ENCODE data around the gene ZRSR2. TPM values are rescaled to one million over a fixed set of nuclear protein-coding genes. Genes with fewer than 3 reads are reported as not detected.
"Not testable (repeated sequence)": the region's sequence is repeated elsewhere in the genome, so short reads cannot be mapped to it uniquely, and the experiment has no call there.

The ZRSR2 gene
- total RNA-seq, 1 experiment from 2014 or later: 5.9 TPM

DNA sequence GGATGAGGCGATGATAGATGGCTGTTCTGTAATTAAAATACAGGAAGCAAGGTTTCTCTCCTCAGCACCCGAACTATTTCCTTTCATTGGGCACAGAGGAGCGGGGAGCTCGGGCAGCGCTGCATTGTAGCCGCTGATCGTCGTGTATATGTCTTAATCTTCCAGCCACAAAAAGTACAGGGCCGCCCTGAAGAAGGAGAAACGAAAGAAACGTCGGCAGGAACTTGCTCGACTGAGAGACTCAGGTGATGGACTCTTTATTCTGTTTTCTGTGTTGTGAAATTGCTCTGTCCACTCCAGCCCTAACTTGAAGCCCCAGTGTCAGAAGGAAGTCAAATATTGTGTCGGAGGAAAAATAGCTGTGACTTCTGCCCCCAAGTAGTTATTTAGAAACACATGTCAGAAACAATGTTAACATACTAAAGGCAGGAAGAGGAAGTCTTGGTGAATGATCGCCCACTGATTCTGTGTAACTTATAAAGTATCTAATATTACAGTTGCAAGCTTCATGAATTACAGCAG lies 546 bp downstream of the ZRSR2 start:
- DNase-seq (ENCODE audit: extremely low read depth, low read depth): no peak

DNA sequence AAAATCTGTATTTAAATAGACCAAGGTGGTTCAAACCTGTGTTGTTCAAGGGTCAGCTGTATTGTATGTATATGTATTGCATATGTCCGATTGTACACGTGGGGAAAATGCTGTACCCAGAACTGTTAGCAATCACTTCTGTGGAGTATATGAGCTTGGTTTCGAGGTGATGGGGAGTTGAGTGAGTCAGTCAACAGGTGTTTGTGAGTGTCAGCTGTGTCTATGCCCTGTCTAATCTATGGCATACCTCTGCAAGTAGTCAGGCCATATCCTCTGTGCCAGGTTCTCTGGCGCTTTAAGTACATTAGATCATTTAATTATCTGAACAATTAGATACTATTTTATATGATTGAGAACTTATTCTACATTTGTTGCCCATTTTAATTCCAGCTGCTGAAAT lies 7.4 kb downstream of the ZRSR2 start:
- DNase-seq (ENCODE audit: extremely low read depth, low read depth): no peak

DNA sequence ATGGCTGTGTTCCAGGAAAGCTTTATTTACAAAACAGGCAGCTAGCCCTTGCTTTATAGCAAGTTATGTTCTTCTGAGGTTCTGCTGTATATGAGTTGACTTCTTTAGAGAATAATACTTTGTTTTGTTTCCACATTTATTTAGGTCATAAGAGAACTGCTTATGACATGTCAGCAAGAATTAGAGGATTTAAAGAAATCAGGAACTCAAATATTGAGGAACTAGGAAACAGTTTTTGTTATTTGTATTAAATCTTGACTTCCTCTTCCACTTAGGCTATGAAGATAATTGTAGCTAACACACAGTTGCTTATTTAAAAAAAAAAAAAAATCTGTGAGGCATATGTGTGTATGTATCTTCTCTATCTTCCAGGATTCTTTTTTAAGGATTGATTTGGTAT lies 14.3 kb downstream of the ZRSR2 start:
- DNase-seq (ENCODE audit: extremely low read depth, low read depth): no peak

DNA sequence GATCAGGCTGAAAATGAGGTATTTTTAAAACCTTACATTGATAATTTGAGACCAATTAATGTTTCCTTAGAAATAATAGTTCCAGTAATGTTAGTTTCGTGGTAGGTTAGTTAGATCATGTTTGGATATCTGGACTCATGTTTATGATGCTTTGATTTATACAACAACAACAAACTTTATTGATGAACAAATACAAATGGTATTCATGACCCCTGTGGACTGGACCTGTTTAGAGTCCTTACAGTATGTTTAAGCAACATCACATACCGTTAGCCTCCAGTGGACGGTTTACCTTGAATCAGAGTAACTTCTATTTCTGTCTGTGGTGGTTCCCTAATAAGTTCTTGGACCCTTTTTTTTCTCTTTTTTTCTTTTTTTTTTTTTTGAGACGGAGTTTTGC lies 18.0 kb downstream of the ZRSR2 start:
- DNase-seq (ENCODE audit: extremely low read depth, low read depth): no peak

DNA sequence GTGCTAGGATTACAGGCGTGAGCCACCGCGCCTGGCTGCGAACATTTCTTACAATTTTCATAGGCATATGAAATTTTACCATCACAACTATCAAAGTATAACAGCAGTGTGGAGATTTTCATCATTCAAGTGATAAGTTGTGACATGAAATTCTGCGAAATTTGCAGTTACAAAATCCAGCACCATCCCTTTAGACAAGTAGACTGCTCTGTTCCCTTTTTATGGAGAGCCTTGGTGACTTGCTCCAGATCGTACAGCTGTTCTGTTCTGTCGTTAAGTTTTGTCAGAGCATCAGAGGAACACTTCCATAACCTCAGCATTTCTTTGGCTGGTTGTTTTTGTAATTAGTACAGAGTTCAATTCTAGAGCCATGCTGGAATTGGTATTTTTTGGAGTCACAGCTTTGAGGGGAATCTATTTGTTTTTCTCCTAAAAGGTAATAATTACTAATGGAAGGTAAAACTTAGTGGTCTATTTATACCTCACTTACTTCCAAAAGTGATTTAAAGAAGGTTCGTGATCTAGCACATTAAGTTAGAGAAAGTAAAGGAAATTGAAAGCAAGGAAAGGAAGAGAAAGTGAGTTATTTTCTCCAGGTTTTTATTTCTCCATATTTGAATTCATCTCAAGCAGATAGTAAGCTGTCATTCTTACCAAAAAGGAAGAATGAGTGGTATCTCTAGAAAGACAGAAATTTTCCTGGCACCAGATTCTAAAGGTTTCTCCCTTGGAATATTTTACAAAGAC lies 22.1 kb downstream of the ZRSR2 start:
- no peak for DNase-seq (ENCODE audit: extremely low read depth, low read depth)

DNA sequence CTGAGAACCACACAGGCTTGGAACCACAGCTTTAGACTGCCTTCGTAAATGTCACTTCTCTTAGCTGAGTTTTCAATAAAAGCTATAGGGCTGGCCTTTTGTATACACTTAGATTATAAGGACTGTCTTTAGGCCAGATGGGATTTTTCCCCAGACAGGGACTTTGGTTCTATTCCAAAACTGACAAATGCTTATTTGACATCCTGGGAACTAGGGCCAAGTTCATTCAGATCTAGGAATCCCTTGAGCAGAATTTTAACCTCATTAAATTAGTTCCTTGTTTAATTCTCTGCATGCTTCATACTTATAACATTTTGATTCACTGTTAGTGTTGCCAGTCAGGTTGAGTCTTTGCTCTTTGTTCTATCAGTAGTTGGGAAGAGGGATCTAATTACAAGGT lies 23.1 kb downstream of the ZRSR2 start:
- no peak for DNase-seq (ENCODE audit: extremely low read depth, low read depth)

DNA sequence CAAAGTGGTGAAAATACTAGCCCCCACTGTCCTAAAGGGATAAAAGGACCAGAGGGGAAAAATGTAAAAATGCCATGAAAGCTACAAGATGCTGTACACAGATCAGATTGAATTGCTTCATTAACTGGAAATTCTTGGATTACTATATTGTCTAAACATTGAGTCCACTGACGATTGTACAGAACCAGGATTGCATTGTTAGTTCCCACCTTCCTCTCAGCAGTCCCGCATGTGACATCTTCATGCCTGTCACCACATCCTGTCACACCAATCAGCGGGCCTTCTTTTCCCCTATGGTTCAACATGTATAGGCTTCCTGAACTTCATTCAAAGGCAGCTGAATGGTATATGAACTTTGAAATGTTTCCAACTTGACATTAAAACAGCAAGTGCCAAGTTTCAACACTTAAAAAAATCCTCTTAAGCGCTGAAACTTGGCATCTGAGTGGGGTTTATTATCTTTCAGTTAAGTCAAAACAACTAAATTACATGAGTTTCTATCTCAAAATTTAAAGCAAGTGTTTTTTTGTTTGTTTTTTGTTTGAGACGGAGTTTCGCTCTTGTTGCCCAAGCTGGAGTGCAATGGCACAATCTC lies 24.6 kb downstream of the ZRSR2 start:
- DNase-seq (ENCODE audit: extremely low read depth, low read depth): no peak

DNA sequence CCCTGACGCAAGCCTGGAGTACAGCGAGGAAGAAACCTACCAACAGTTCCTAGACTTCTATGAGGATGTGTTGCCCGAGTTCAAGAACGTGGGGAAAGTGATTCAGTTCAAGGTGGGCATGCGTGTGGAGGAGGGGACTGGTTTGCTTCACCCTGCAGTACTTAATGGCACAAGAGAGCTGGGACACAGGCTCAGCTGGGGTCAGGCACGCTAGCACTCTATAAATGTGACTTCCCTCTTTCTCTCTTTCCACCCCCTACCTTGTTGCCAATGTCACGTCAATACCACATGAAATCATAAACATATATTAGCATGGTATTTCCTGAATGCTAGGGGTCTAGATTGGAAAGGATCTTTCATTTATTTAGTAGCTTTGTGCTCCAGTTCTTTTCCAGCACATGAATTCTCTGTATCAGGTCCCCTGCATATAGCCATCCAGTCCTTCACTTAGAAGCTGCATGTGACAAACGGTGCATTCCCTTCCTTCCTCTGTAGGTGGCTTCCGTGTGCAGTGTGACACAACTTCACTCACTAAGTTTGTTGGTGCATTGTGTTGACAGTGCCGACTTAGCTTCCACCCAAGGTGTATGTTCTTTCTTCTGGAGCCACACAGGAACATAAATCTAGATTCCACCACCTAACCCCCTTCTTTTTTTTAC lies 25.6 kb downstream of the ZRSR2 start:
- peak; percentile 15 for DNase-seq (ENCODE audit: extremely low read depth, low read depth)

DNA sequence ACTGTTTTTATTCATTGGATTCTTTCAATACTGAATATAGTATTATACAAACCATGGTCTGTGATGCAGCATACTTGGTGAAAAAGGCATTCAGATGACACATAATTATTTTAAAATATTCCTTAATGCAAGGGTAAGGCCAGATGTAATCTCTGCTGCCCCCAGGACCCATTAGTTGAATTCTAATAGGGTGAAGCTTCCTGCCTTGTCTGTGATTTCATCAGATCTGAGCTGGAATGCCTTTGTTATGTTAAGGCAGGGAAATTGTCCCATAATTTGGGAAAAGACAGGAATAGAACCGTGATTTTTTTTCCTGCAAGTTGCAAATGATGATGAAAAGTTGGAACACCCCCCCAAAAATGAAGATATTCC lies 26.1 kb downstream of the ZRSR2 start:
- no peak for DNase-seq (ENCODE audit: extremely low read depth, low read depth)

DNA sequence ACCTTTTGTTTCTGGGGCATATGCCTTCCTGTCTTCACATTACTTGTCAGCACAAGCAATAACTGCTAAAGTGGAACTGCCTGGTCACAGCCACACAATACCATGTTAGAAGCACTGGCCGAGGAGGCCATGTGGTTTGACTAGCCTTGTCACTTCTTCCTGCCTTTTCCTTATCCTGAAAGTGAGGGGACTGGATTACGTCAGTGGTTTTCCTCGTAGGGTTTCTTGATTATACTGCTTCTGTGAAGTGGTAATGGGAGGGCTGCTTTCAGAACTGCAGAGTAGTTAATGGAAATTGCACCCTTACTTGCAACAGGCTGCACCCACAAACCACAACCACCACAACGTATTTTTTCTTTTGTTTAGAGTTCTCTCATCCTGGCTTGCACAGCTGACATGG lies 26.6 kb downstream of the ZRSR2 start:
- DNase-seq (ENCODE audit: extremely low read depth, low read depth): no peak

DNA sequence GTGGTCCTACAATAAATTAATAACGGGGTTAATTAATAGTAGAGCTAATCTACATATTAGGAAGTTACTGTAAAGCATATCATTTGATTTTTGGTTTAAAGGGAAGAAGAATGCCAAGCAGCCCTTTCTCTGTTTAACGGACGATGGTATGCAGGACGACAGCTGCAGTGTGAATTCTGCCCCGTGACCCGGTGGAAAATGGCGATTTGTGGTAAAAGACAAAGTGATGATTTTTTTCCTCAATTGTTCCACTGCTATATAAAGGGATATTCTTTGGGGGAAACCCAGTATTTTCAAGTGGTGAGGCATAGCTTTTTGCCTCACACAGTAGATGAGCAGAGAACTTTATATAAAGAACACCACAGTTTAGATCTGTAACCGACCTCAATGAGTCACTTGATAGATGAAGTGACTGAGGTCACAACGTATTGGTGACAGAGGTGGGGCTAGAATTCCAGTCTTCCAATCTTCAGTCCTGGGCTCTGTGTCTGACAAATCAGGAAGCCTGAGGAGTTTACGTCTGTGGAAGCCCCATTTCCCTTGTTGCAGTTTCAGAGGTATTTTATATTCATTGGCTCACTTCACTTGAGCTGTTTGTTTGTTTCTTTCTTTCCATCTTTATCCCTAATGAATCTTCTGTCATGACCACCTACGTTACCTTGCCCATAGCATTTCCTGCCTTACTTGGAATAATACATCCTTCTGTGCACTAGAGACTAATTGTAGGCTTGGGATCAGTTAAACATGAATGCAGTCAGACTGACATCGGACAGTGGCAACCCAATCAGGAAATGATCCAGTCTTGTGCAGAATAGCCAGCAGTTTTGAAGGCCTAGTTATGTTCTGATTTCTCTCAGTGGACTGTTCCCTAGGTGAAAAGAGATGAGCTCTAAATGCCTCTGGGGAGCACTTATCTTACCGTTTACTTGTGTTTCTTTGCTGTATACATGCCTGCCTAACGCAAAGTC lies 30.1 kb downstream of the ZRSR2 start:
- no peak for DNase-seq (ENCODE audit: extremely low read depth, low read depth)

DNA sequence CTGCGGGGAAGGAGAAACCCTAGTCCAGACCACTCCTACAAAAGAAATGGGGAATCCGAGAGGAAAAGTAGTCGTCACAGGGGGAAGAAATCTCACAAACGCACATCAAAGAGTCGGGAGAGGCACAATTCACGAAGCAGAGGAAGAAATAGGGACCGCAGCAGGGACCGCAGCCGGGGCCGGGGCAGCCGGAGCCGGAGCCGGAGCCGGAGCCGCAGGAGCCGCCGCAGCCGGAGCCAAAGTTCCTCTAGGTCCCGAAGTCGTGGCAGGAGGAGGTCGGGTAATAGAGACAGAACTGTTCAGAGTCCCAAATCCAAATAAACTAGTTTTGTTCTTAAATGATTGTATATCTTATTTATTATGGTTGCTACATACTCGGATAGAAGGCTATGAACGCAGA lies 32.6 kb downstream of the ZRSR2 start:
- DNase-seq (ENCODE audit: extremely low read depth, low read depth): no peak

DNA sequence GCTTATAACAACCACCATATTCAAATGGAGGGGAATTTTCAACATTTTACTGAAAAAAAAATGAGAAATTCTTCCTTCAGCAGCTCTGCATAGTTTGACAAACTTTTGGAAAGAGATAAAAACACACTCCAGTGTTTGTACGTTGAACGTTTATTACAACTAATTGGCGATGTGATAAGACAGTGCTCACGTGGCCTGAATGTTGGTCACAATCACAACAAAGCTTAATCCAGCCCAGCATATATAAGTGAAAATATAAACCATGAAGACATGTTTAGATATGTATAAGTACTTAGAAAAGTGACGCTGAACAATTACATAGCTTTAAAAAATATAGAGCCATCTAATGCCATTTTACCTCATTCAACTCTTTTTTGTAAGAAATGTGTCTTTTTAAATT lies 35.7 kb downstream of the ZRSR2 start:
- DNase-seq (ENCODE audit: extremely low read depth, low read depth): no peak

DNA sequence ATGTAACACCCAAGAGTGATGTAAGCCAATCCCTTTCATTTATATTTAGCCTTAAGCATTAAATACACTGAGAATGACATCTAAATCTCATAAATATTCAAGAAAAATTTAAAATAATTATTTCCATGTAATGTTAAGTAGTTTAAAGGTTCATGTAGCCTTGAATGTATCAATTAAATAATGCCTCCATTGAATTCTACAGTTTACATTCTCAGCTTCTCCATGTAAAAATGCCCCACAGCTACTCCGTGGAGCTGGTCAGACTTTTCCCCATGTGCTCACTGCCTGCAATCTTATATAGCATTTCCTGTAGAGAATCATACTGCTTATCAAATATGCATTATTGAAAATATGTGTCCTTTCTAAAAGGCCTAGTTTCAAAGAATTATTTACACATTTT lies 38.9 kb downstream of the ZRSR2 start:
- no peak for DNase-seq (ENCODE audit: extremely low read depth, low read depth)

DNA sequence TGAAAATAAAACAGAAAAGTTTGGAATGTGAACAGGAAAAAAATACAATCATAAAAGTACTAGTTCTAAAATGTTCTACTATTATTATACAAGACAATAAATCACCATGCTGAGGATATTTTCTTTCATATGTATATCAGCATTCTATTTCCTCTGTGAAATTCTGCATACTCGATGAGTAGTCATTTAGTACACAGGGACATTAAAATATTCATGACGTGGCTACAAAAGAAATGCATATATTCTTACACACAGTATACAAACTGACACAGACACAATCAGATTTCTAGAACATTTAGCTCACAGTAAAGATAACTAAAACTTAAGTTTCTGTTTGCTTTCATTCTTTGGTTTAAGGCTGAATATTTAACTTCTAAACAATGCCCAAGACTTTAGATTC lies 41.1 kb downstream of the ZRSR2 start:
- DNase-seq (ENCODE audit: extremely low read depth, low read depth): not testable (repeated sequence)

DNA sequence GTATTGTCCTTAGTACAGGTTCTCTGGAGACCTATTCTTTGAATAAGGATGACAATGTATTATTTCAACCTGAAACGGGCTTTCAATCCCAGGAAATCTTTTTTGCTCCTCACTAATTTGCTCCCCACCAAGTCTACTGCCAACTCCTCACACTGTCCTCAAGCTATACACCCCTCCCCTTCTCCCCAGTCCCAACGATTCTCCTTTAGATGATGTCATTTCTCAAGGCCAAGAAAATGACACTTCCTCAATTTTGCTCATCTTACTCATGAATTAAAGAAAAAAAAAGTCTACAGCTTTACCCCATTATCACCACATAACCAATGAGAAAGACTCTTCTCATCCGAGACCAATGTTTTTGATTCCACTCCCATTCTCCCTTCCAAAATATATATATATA lies 43.8 kb downstream of the ZRSR2 start:
- no peak for DNase-seq (ENCODE audit: extremely low read depth, low read depth)

DNA sequence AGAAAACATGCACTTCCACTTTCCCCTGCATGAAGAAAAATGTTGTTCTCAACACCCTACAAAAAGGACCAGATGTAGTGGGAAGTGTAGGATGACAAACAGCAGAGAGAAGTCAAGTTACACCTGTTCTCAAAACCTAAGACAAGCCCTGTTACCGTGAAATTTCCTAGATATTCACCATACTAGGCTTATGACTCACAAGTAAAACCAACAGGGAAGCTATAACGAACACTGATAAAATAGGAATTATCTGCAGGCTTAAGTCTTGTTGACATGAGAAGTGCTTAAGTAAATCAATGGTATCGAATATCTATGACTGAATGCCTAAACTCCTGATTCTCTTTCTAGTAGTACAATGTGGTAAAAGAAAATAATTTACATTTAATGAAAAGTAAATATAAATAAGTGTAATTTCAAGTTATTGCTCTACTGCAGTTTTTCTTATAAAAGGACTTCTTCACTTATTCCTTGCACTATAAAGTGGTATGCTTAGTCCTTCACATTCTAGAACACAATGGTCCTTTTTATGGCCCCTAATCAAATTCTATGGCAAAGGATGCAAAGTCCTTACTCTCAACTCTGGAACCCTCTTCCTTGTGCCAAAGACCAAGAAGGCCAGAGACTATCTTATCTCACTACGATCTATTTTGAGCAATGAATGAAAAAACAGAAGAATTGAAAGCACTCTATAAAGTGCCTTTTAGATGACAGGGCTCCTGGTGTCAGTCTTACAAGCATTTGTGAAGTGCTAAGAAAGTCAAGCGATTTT lies 44.7 kb downstream of the ZRSR2 start:
- DNase-seq (ENCODE audit: extremely low read depth, low read depth): no peak

DNA sequence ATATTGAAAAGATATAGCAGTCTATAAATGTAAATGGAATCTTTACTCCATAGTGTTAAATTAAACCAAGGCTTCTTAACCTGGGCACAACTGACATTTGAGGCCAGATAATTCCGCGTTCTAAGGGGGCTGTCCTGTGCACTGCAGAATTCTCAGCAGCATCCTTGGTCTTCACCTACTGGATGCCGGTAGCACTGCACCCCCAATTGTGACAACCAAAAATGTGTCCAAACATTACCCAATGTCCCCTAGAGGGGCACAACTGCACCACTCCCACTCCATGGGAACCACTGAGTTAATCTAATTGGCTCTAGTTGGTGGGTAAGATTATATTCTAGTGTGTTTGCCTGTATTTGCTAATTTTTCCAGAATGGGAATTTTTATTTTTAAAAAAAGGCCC lies 47.7 kb downstream of the ZRSR2 start:
- DNase-seq (ENCODE audit: extremely low read depth, low read depth): no peak

DNA sequence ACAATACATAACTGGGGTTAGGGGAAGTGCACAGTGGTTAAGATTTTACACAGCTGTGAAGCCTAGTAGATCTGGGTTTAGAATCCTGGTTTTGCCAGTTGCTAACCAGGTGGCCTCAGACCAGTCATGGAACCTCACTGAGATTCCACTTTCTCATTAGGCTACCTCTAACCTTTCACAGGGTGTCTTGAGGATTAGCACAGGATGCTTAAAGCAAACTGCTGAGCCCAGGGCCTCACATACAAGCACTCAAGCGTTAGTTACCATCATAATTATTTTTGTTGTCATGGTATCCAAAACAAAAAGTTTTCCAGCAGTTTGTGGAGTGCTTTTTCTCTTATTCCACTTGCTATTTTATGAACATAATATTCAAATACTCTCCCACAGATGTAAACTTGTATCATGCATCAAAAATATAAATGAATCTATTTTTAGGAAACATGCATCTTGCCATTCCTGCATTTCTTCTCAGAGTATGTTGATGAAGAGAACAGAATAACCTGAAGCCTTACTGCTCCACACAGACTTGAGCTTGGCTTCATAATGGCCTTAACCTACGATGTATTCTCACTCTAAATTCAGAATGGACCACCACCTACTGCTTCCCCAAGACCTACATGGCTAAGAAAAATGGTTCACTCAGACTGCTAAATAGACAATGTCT lies 51.7 kb downstream of the ZRSR2 start:
- no peak for DNase-seq (ENCODE audit: extremely low read depth, low read depth)

DNA sequence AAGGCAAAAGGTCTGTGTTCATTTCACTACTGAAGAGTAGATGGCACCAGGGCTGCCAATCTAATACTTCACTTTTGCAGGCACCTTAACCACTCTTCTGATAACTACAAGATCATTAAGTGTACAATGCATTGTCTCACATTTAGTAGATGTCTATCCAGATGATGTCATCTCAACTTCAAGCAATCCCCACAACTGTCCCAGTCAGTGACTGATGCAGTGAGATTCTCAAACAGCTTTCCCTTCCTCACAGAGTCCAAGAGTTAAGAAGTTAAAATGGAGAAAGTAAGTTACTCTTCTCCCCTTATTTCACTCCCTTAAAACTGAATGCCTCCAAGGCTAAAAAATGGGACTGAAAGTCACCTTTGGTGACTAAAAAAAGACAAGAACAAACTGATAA lies 53.7 kb downstream of the ZRSR2 start:
- no peak for DNase-seq (ENCODE audit: extremely low read depth, low read depth)
